K562 (cell line): ENCODE results near the gene RSU1. TPM values are rescaled to one million over a fixed set of nuclear protein-coding genes. Genes with fewer than 3 reads are reported as not detected.
A peak's percentile ranks its signal among the peaks of the same experiment; 100 is the strongest.

Source experiments
- CBX8 ChIP-seq: fragments of 200-600 bp; sonication (generic); IDR thresholded peaks from 2 replicates; pipeline ENCODE4 v1.6.1; 2012; ENCODE audit warnings: borderline replicate concordance, mixed run types, low read depth, mild to moderate bottlenecking, moderate library complexity, mixed read lengths, low read length, control low read depth, inconsistent platforms; ENCODE audit not compliant: poor library complexity, severe bottlenecking; ENCODE audit errors: extremely low read depth
- CCNT2 ChIP-seq: IDR thresholded peaks from 2 replicates; pipeline ENCODE4 v1.6.1; 2011; ENCODE audit warnings: borderline replicate concordance, low read depth, mild to moderate bottlenecking, moderate library complexity, mixed read lengths, low read length; ENCODE audit not compliant: insufficient read length; ENCODE audit errors: extremely low read depth
- FIP1L1 ChIP-seq: fragments of 200-400 bp; formaldehyde crosslinking; IDR thresholded peaks from 2 replicates; pipeline ENCODE4 v1.6.1; 2018; ENCODE audit warnings: mild to moderate bottlenecking, low read depth, low read length; ENCODE audit not compliant: poor library complexity, severe bottlenecking
- FOSL1 ChIP-seq: fragments of 200-800 bp; sonication (Bioruptor generic); conservative IDR thresholded peaks from 2 replicates; pipeline ENCODE4 v1.6.1; 2016; ENCODE audit warnings: missing genetic modification characterization, missing compliant biosample characterization
- FOXK2 ChIP-seq, 2 experiments: fragments of 450-650 bp; IDR thresholded peaks in 1 of 2; conservative IDR thresholded peaks in 1 of 2; 2 replicates each; pipeline ENCODE4 v1.6.1; 2016; ENCODE audit warnings: low read depth in 2 of 2, mild to moderate bottlenecking in 1 of 2
- GABPA ChIP-seq: fragments of 200-800 bp; sonication (Bioruptor generic); conservative IDR thresholded peaks from 2 replicates; pipeline ENCODE4 v1.6.1; 2016; ENCODE audit warnings: low read depth, missing genetic modification characterization, missing compliant biosample characterization
- HDAC1 ChIP-seq, 2 experiments: fragments of 450-650 bp; IDR thresholded peaks; 2 replicates each; pipeline ENCODE4 v1.6.1; 2016 to 2017; ENCODE audit warnings: inconsistent platforms in 1 of 2, mild to moderate bottlenecking in 1 of 2, moderate library complexity in 1 of 2
- MLX ChIP-seq, 2 experiments: fragments of 450-650 bp in 1 of 2; sonication (generic) in 1 of 2; formaldehyde crosslinking; conservative IDR thresholded peaks; 2 replicates each; pipeline versions ENCODE4 v1.4.0 to v1.8.1; 2020 to 2022; ENCODE audit warnings: mild to moderate bottlenecking in 1 of 2, missing genetic modification reagents in 1 of 2
- NFRKB ChIP-seq: fragments of 450-650 bp; IDR thresholded peaks from 2 replicates; pipeline ENCODE4 v1.6.1; 2016; ENCODE audit warnings: low read depth
- RBFOX2 ChIP-seq: fragments of 200-400 bp; formaldehyde crosslinking; IDR thresholded peaks from 2 replicates; pipeline ENCODE4 v1.6.1; 2017; ENCODE audit warnings: low read depth, mild to moderate bottlenecking, low read length, moderate library complexity
- SNAPC5 ChIP-seq: fragments of 250-450 bp; sonication (Bioruptor Pico); IDR thresholded peaks from 2 replicates; pipeline ENCODE4 v1.8.0; 2021; ENCODE audit warnings: moderate library complexity, mild to moderate bottlenecking, inconsistent platforms
- TCF15 ChIP-seq: fragments of 250-450 bp; sonication (Bioruptor Pico); IDR thresholded peaks from 2 replicates; pipeline ENCODE4 v1.8.0; 2022; ENCODE audit warnings: moderate library complexity, mild to moderate bottlenecking, inconsistent platforms
- ZNF277 ChIP-seq: fragments of 250-450 bp; sonication (Bioruptor Pico); IDR thresholded peaks from 2 replicates; pipeline ENCODE4 v1.8.0; 2022; ENCODE audit warnings: inconsistent platforms, mild to moderate bottlenecking, moderate library complexity, borderline replicate concordance
- ZNF354B ChIP-seq: fragments of 250-450 bp; sonication (Bioruptor Pico); IDR thresholded peaks from 2 replicates; pipeline ENCODE4 v1.4.0; 2020
- ZNF384 ChIP-seq: IDR thresholded peaks from 2 replicates; pipeline ENCODE4 v1.6.1; 2012; ENCODE audit warnings: low read depth, low read length, improper control_type of control experiment
- ZNF699 ChIP-seq: fragments of 250-450 bp; sonication (Bioruptor Pico); IDR thresholded peaks from 2 replicates; pipeline ENCODE4 v1.8.0; 2021; ENCODE audit warnings: mild to moderate bottlenecking, moderate library complexity; ENCODE audit not compliant: insufficient replicate concordance
- ZNF740 ChIP-seq, 3 experiments: fragments of 200-800 bp in 1 of 3; sonication (Bioruptor generic) in 1 of 3; sonication (generic) in 1 of 3; formaldehyde crosslinking in 1 of 3; IDR thresholded peaks; 2 replicates each; pipeline versions ENCODE4 v1.6.1 to v1.8.0; 2016 to 2022; ENCODE audit warnings: mild to moderate bottlenecking in 2 of 3, missing compliant biosample characterization in 2 of 3, missing genetic modification characterization in 2 of 3, missing genetic modification reagents in 1 of 3
- polyA plus RNA-seq, 8 experiments: library from polyadenylated mRNA; depleted of rRNA in 4 of 8; stranded (reverse) in 5 of 8; unstranded in 3 of 8; fragments of >200 nt; fragmentation: Nextera tagmentation in 2 of 8; fragmentation: Illumina TruSeq in 1 of 8; extraction: Ambion mirVana in 2 of 8; extraction: Trizol in 1 of 8; gene quantifications; 2 replicates each; pipeline versions ENCODE4 v1.2.1 to v1.2.3, GENCODE V29; 2011 to 2014; ENCODE audit warnings: inconsistent platforms in 1 of 8, missing spikeins in 1 of 8
- total RNA-seq, 7 experiments: library from RNA; depleted of rRNA in 6 of 7; stranded (reverse); fragments of >200 nt in 6 of 7; fragmentation: Illumina TruSeq in 2 of 7; extraction: Trizol in 2 of 7; gene quantifications; 2 replicates each; pipeline versions ENCODE4 v1.2.1 to v1.2.3, GENCODE V29; 2011 to 2021; ENCODE audit warnings: low replicate concordance in 1 of 7

RSU1 gene
- total and polyA plus RNA-seq, 9 of the 15 experiments (the other 6 are each of a cell fraction or from before 2014, with no cell fraction given) = 18.8 to 67.3 (median 31.5) TPM

GRCh38 chr10:16652154-16652553 is 165.1 kb downstream of the RSU1 start (continued):
- peak; percentile 66 for TF ChIP-seq CBX8
- TF ChIP-seq HDAC1 (IDR thresholded peaks at IDR 0.05) = no peak
- TF ChIP-seq ZNF740 (CRISPR knock-in tag; IDR thresholded peaks at IDR 0.05) = no peak
- no peak for TF ChIP-seq ZNF740 (tag; IDR thresholded peaks at IDR 0.05)
- no peak for TF ChIP-seq CCNT2
- no peak for TF ChIP-seq RBFOX2
- TF ChIP-seq FIP1L1 = no peak
- no peak for TF ChIP-seq ZNF354B (CRISPR knock-in tag)
- no peak for TF ChIP-seq TCF15 (CRISPR knock-in tag)
- TF ChIP-seq SNAPC5 (CRISPR knock-in tag) = no peak
- no peak for TF ChIP-seq FOXK2 (conservative IDR thresholded peaks at IDR 0.05 in 1 of 2, IDR thresholded peaks at IDR 0.05 in 1 of 2; ENCODE audit: low read depth in 2 of 2)
- TF ChIP-seq ZNF384 = 0 out of 2 replicates have a peak, but pooled peaks have one; percentile 23
- no peak for TF ChIP-seq NFRKB
- 0 out of 2 replicates have a peak, but pooled peaks have one; percentile 18 for TF ChIP-seq FOSL1 (tag)
- no peak for TF ChIP-seq ZNF699 (CRISPR knock-in tag)
- TF ChIP-seq ZNF277 (CRISPR knock-in tag) = no peak
- TF ChIP-seq GABPA = no peak
- no peak for TF ChIP-seq MLX (CRISPR knock-in tag; conservative IDR thresholded peaks at IDR 0.05)
